ENCODE data around the gene PDZK1IP1.

Gene PDZK1IP1

DNA sequence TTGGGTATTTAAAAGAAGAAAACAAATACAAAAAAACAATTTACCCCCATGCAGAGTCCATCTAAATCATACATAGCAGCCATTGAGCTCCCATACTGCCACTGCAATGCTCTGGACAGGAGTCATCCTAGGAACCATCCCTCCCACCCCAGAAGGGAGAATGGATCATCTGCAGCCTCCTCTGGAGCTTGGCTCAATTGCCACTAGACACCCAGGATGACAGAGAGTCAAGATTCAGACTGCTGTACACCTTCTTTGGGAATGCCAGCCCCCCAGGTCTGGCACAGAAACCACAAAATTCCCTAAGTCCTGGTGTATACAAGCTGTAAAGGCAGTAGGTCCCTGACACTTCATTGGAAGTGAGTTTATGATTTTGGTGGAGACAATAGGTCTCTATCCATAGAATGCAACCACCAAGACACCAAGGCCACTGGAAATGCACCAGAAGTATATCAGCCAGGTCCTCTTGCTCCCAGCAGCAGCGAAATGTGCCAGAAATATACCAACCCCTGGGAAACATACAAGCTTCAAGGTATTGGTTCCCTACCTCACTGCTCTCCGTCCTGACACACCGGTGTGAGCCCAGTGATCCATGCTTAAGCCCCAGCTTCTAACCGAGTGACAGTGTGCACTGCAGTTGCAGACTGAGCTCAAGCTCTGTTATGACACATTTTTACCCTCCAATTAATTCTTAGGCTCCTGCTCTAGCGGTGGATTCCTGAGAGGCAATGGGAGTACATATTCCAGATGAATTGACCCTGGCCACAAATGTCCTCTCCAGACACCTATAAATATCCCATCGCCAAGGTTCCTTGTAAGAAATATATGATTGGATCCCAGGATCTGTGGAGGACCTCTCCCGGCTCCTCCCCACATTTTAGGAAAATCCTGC, 37.8 kb upstream of the PDZK1IP1 start:
- TF ChIP-seq, protein P1, sequence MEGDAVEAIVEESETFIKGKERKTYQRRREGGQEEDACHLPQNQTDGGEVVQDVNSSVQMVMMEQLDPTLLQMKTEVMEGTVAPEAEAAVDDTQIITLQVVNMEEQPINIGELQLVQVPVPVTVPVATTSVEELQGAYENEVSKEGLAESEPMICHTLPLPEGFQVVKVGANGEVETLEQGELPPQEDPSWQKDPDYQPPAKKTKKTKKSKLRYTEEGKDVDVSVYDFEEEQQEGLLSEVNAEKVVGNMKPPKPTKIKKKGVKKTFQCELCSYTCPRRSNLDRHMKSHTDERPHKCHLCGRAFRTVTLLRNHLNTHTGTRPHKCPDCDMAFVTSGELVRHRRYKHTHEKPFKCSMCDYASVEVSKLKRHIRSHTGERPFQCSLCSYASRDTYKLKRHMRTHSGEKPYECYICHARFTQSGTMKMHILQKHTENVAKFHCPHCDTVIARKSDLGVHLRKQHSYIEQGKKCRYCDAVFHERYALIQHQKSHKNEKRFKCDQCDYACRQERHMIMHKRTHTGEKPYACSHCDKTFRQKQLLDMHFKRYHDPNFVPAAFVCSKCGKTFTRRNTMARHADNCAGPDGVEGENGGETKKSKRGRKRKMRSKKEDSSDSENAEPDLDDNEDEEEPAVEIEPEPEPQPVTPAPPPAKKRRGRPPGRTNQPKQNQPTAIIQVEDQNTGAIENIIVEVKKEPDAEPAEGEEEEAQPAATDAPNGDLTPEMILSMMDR (IDR thresholded peaks at IDR 0.05; ENCODE audit: control insufficient read depth, extremely low read depth, insufficient read depth): no peak
- H3K4me3 ChIP-seq (ENCODE audit: low read depth, low read length): no peak overlapping the region
- no peak for DNase-seq (ENCODE audit: low read depth)

DNA sequence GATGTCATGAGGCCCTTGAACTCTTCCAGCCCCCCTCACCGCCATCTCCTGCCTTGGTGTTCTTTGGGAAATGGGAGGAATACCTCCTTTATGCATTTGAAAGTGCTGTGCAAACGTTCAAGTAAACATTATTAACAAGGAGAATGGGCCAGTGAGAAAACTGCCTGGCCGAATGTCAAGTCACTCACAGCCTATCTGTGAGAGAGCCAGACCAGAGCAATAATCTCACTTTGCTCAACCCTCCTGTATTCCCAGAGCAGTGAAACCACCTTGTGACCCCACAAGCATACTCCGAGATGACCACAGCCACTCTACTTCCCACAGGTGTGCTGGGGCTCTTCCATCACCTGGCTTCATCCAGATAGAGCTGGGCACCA, 37.0 kb upstream of the PDZK1IP1 start:
- no peak for DNase-seq (ENCODE audit: low read depth)
- H3K4me3 ChIP-seq (ENCODE audit: low read depth, low read length): no peak overlapping the region
- TF ChIP-seq, protein P1 (IDR thresholded peaks at IDR 0.05; ENCODE audit: control insufficient read depth, extremely low read depth, insufficient read depth): no peak

DNA sequence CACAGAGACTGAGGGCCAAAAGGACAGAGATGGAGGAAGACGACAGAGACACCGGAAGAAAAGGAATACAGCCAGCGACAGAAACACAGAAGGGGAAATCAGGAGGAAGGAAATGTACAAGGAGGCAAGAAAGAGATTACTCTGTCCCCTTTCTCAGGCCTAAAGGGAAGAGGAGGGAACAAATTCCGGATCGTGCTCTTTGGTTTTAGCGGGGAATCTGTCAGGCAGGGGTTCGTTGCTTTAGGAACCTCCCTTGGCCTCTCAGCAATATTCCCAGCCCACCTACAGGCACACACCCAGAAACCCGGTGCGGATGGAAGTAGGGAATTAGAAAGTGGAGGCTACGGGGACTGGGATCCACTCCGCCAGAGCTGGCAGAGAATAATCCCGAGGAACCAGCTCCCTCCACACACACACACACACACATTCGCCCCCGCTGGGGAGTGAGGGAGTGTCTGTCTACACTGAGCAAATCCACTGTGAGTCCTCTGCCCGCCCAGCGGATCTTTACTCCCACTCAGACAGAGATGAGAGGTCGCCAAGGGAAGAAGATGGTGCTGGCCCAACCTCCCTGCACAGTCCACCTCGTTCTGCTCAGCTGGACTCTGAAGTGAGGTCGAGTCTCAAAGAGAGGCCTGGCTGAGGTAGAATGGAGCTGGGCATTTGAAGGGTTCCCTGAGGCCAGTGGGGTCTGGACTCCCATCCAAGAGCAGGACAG, 36.4 kb upstream of the PDZK1IP1 start:
- DNase-seq (ENCODE audit: low read depth): no peak
- H3K4me3 ChIP-seq (ENCODE audit: low read depth, low read length): no peak overlapping the region
- TF ChIP-seq, protein P1 (IDR thresholded peaks at IDR 0.05; ENCODE audit: control insufficient read depth, extremely low read depth, insufficient read depth): no peak

DNA sequence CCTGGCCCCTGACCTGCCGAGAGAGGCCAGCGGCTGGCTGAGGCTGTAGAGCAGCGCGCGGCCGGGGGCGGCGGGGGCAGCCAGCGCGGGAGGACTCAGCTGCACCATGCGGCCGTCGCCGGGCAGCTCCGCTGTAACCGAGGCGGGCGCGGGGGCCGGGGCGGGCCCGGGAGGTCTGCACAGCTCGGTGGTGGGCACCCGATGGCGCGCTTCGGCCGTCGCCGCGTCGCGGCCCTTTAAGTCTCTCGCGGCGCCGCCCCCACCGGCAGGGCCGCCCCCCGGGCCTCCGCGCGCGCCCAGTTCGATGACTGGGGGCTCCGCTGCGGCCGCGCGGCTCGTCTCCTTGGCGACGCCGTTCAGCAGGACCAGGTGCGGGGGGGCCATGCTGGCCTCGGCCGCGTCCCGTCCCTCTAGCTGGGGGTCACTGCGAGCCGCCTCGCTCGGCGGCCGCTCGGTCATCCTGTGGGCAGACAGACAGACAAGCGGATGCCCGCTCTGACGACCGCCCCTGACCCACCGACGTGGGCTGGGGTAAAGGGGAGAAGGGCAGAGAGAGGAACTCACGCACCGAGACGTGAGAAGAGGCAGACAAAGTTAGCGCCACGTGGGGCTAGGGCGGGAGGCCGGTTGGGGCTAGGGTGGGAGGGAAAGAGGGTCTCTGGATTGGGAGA, 35.7 kb upstream of the PDZK1IP1 start:
- no peak for DNase-seq (ENCODE audit: low read depth)
- TF ChIP-seq, protein P1 (IDR thresholded peaks at IDR 0.05; ENCODE audit: control insufficient read depth, extremely low read depth, insufficient read depth): no peak
- H3K4me3 ChIP-seq (ENCODE audit: low read depth, low read length): no peak overlapping the region

DNA sequence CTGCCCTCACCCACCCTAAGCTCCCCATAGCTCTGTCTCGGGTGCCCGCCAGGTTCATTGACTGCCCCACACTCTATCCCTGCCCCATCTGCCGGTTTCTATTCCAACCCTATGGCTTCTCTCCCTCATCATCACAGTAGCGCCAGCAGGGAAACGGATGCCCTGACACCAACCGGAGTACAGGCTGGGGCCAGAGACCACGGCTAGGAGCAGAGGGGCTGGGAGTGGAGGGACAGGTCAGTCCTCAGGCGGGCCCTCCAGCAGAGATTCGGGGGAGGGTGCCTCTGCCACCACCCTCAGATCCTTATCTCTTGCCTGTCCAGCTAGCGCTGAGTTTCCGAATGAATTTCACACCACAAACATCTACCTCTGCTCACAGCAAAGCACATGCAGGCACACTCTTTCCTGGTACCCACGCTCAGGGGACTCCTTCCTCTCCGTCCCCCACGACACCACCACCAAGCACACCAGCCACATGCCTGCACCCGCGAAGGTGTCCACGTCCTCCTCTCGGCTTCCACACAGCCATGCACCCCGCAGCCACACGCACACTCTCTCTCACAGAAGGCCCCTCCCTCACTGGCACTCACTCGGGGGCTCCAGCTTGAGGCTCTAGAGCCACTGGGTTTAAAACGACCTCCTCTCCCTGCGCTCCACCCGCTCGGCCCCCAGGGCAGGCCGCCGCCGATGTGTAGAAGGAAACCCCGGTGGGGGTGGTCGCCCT, 35.0 kb upstream of the PDZK1IP1 start:
- H3K4me3 ChIP-seq (ENCODE audit: low read depth, low read length): no peak overlapping the region
- DNase-seq (ENCODE audit: low read depth): no peak
- TF ChIP-seq, protein P1 (IDR thresholded peaks at IDR 0.05; ENCODE audit: control insufficient read depth, extremely low read depth, insufficient read depth): no peak

DNA sequence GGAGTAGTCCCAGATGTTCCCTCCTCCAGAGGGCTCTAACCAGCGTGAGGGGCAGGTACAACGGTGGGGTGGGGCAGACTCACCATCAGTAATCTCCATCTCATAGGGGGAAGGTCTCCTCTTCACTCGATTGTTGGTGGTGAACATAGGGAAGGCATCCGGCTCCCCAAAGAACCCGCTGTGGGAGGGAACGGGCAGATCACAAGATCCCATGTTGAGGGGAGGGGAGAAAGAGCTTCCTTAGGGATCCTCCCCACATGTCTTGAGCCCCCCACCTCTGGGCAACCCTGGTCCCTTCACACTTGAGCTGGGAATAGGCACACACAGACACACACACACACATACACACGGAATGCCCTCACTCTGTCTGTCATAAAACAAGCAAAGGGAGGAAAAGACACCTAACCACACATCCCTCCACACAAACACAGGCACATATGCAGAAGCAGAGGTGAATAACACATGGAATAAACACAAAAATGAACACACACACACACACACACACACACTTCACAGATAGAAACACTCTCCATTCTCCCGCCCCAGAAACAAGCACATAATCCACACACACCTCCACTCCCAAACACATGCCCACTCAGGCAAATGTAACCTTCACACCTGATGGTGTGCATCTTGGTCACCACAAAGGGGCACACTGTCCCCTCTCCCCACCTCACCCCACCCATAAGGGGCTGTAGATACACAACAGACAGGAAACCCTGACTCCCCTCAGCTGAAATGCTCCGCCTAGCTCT, 34.3 kb upstream of the PDZK1IP1 start:
- no peak overlapping the region for H3K4me3 ChIP-seq (ENCODE audit: low read depth, low read length)
- TF ChIP-seq, protein P1 (IDR thresholded peaks at IDR 0.05; ENCODE audit: control insufficient read depth, extremely low read depth, insufficient read depth): no peak
- DNase-seq (ENCODE audit: low read depth): no peak

Measured in LNCaP clone FGC (cell line).